Liver (tissue), 9 donors: ENCODE measurements around the gene ANK3. TPM values are rescaled to one million over a fixed set of nuclear protein-coding genes. Genes with fewer than 3 reads are reported as not detected.

ENCODE experiments used
- DNase-seq: peaks from one replicate; pipeline ENCODE4 v3.0.0-alpha.2; 2017; ENCODE audit warnings: low spot score
- H3K27ac ChIP-seq, 2 donors: one replicate each; pipeline ENCODE4 v1.7.0; 2013; ENCODE audit warnings: inconsistent platforms in 2 of 2, low read length in 2 of 2, control low read depth in 1 of 2, low read depth in 1 of 2, mild to moderate bottlenecking in 1 of 2
- H3K27me3 ChIP-seq, 4 donors: one replicate each; pipeline versions ENCODE4 v1.6.1 to v1.7.0; 2013; ENCODE audit warnings: low read length in 3 of 4, inconsistent platforms in 1 of 4, mild to moderate bottlenecking in 1 of 4, moderate library complexity in 1 of 4; ENCODE audit not compliant: control insufficient read depth in 4 of 4, insufficient read depth in 4 of 4
- H3K36me3 ChIP-seq, 4 donors: one replicate each; pipeline versions ENCODE4 v1.6.1 to v1.7.0; 2013; ENCODE audit warnings: low read length in 3 of 4, mild to moderate bottlenecking in 3 of 4, low read depth in 1 of 4, moderate library complexity in 1 of 4; ENCODE audit not compliant: control insufficient read depth in 4 of 4, insufficient read depth in 3 of 4
- H3K4me1 ChIP-seq, 4 donors: one replicate each; pipeline versions ENCODE4 v1.6.1 to v1.7.0; 2013; ENCODE audit warnings: low read length in 3 of 4, mild to moderate bottlenecking in 3 of 4, moderate library complexity in 1 of 4; ENCODE audit not compliant: control insufficient read depth in 4 of 4, insufficient read depth in 4 of 4
- H3K4me3 ChIP-seq, 3 donors: one replicate each; pipeline versions ENCODE4 v1.6.1 to v1.7.0; 2013; ENCODE audit warnings: low read length in 3 of 3, control low read depth in 1 of 3, low read depth in 1 of 3, mild to moderate bottlenecking in 1 of 3
- H3K9ac ChIP-seq, 2 donors: one replicate each; pipeline ENCODE4 v1.7.0; 2013; ENCODE audit warnings: low read length in 2 of 2, mild to moderate bottlenecking in 2 of 2, moderate library complexity in 2 of 2, control low read depth in 1 of 2, low read depth in 1 of 2
- H3K9me3 ChIP-seq, 4 donors: one replicate each; pipeline versions ENCODE4 v1.6.1 to v1.7.0; 2013; ENCODE audit warnings: low read length in 3 of 4; ENCODE audit not compliant: control insufficient read depth in 4 of 4
- ATF3 ChIP-seq: IDR thresholded peaks from 2 replicates; pipeline ENCODE4 v1.6.1; 2016; ENCODE audit warnings: antibody characterized with exemption
- EGR1 ChIP-seq, 2 donors: IDR thresholded peaks; 2 replicates each; pipeline ENCODE4 v1.6.1; 2016 to 2018; ENCODE audit warnings: antibody characterized with exemption in 2 of 2, low read depth in 2 of 2
- FOXA1 ChIP-seq: IDR thresholded peaks from 2 replicates; pipeline ENCODE4 v1.6.1; 2016; ENCODE audit warnings: antibody characterized with exemption
- FOXA2 ChIP-seq: IDR thresholded peaks from 2 replicates; pipeline ENCODE4 v1.6.1; 2016; ENCODE audit warnings: antibody characterized with exemption
- GABPA ChIP-seq, 2 donors: IDR thresholded peaks in 1 of 2; conservative IDR thresholded peaks in 1 of 2; 2 replicates each; pipeline ENCODE4 v1.6.1; 2016; ENCODE audit warnings: antibody characterized with exemption in 2 of 2, mild to moderate bottlenecking in 1 of 2, moderate library complexity in 1 of 2
- HNF4A ChIP-seq, 2 donors: conservative IDR thresholded peaks; 2 replicates each; pipeline ENCODE4 v1.6.1; 2016; ENCODE audit warnings: antibody characterized with exemption in 2 of 2, mild to moderate bottlenecking in 2 of 2
- JUND ChIP-seq, 2 donors: IDR thresholded peaks; 2 replicates each; pipeline ENCODE4 v1.6.1; 2016; ENCODE audit warnings: antibody characterized with exemption in 2 of 2
- NR2F2 ChIP-seq: IDR thresholded peaks from 2 replicates; pipeline ENCODE4 v1.6.1; 2016; ENCODE audit warnings: antibody characterized with exemption
- RAD21 ChIP-seq, 2 donors: IDR thresholded peaks; 2 replicates each; pipeline ENCODE4 v1.6.1; 2016; ENCODE audit warnings: antibody characterized with exemption in 2 of 2, mild to moderate bottlenecking in 2 of 2
- SP1 ChIP-seq: IDR thresholded peaks from 2 replicates; pipeline ENCODE4 v1.6.1; 2018; ENCODE audit warnings: antibody characterized with exemption, mild to moderate bottlenecking
- TAF1 ChIP-seq: conservative IDR thresholded peaks from 2 replicates; pipeline ENCODE4 v1.6.1; 2016; ENCODE audit warnings: antibody characterized with exemption, mild to moderate bottlenecking
- YY1 ChIP-seq: IDR thresholded peaks from 2 replicates; pipeline ENCODE4 v1.6.1; 2016; ENCODE audit warnings: antibody characterized with exemption, mild to moderate bottlenecking
- ZBTB33 ChIP-seq: IDR thresholded peaks from 2 replicates; pipeline ENCODE4 v1.6.1; 2016; ENCODE audit warnings: antibody characterized with exemption
- WGBS: extraction: QIAGEN DNeasy Blood & Tissue Kit; methylation state at CpG from one replicate; pipeline ENCODE4 v1.1.7; 2013; 5-methylcytosine and 5-hydroxymethylcytosine counted together
- polyA plus RNA-seq, 2 donors: library from polyadenylated mRNA; stranded (reverse) in 1 of 2; unstranded in 1 of 2; fragments of 200-250 nt in 1 of 2; fragments of >200 nt in 1 of 2; fragmentation: Nextera tagmentation in 1 of 2; extraction: Ambion mirVana in 1 of 2; gene quantifications; one replicate each; pipeline versions ENCODE4 v1.2.1 to v1.2.3, GENCODE V29; 2013 to 2015
- total RNA-seq, 2 donors: library from RNA; depleted of rRNA; stranded (reverse); fragments of >200 nt; gene quantifications; one replicate each; pipeline ENCODE4 v1.2.3, GENCODE V29; 2014
- TF ChIP-seq, protein P1 (sequence below): IDR thresholded peaks from 2 replicates; pipeline ENCODE4 v1.6.1; 2016; ENCODE audit warnings: antibody characterized with exemption, mild to moderate bottlenecking
- TF ChIP-seq, protein P2 (sequence below): fragments of 150-350 bp; IDR thresholded peaks from 2 replicates; pipeline ENCODE4 v1.5.1; 2017; ENCODE audit warnings: improper control_type of control experiment, low read depth, low read length; ENCODE audit not compliant: missing input control
- donor health status: healthy.
- donor health status: healthy.
- donor health status: healthy.
- donor health status: healthy.
- donor health status: healthy.

Gene ANK3
- total and polyA plus RNA-seq, 4 donors: 5.7 to 30.0 (median 9.7) TPM

DNA sequence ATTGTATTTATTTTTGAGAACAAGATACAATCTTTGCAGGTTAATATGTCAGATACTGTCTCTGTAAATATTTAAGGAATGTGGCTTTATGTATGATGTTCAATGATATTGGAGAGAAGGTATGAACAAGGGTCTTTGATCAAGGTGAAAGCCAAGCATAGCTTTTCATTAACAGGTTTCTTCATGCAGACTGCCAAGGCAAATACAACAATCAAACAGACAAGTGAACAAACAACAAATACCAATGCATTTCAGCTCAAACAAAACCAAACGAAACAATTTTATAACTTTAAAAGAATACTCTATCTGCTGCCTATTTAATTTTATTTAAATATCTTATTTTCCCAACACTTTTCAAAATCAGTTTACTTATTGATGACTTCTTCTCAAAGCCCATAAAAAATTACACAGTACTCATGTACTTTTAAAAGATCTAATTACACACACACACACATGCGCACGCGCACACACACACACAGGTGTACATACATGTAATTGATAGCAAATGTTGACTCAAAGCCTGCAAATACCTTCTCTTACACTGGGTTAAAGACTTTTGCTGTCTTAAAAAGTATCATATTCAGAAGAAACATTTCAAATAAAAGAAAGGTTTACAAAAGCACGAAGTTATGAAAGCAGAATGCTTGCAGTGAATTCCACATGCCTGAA lies 282.2 kb downstream of the ANK3 start:
- Histone ChIP-seq H3K4me1 (peaks cover 0 to 16% (median 10%) of the 10 kb centered on the region in 4 donors), H3K9ac (no peak overlapping the region), H3K36me3 (no peaks in the 10 kb centered on the region), H3K9me3 (no peaks in the 10 kb centered on the region), H3K27me3 (no peaks in the 10 kb centered on the region), H3K4me3 (peak overlapping the region in 1 of 3 donors; percentile 26), H3K27ac (no peak overlapping the region)
- TF ChIP-seq FOXA2 (no peak), SP1 (no peak), YY1 (no peak), GABPA (IDR thresholded peaks at IDR 0.05 in 1 of 2, conservative IDR thresholded peaks at IDR 0.05 in 1 of 2) (no peak), HNF4A (conservative IDR thresholded peaks at IDR 0.05) (no peak), ZBTB33 (no peak), NR2F2 (no peak), ATF3 (no peak), FOXA1 (no peak), EGR1 (IDR thresholded peaks at IDR 0.05; ENCODE audit: low read depth in 2 of 2) (no peak), JUND (IDR thresholded peaks at IDR 0.05) (no peak), TAF1 (no peak), RAD21 (IDR thresholded peaks at IDR 0.05) (no peak)
- TF ChIP-seq, protein P1, sequence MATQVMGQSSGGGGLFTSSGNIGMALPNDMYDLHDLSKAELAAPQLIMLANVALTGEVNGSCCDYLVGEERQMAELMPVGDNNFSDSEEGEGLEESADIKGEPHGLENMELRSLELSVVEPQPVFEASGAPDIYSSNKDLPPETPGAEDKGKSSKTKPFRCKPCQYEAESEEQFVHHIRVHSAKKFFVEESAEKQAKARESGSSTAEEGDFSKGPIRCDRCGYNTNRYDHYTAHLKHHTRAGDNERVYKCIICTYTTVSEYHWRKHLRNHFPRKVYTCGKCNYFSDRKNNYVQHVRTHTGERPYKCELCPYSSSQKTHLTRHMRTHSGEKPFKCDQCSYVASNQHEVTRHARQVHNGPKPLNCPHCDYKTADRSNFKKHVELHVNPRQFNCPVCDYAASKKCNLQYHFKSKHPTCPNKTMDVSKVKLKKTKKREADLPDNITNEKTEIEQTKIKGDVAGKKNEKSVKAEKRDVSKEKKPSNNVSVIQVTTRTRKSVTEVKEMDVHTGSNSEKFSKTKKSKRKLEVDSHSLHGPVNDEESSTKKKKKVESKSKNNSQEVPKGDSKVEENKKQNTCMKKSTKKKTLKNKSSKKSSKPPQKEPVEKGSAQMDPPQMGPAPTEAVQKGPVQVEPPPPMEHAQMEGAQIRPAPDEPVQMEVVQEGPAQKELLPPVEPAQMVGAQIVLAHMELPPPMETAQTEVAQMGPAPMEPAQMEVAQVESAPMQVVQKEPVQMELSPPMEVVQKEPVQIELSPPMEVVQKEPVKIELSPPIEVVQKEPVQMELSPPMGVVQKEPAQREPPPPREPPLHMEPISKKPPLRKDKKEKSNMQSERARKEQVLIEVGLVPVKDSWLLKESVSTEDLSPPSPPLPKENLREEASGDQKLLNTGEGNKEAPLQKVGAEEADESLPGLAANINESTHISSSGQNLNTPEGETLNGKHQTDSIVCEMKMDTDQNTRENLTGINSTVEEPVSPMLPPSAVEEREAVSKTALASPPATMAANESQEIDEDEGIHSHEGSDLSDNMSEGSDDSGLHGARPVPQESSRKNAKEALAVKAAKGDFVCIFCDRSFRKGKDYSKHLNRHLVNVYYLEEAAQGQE: no peak
- DNase-seq: no peak
- WGBS: 35% methylated on average over 5 of the region's 5 CpGs

DNA sequence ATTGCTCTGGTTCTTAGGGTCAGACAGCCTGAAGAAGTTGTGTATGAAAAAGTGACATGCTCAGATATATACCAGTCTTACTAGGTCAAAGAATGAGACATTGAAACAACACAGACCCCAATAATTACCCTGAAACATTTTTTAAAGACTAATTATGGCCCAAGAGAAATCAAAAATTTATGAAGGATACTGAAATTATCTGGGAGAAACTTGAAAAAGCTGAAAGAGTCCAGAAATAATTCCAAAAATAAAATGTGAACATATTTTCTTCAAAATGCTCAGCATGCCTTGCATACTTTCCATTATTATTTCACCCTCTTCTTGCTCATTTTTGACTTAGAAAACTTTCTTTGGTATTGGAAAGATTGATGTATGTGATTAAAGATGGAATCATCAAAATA lies 284.4 kb downstream of the ANK3 start:
- no peak for DNase-seq
- no peaks in the 10 kb centered on the region for H3K9me3 ChIP-seq
- H3K27ac ChIP-seq: no peak overlapping the region
- TF ChIP-seq NR2F2 (peak; percentile 93), HNF4A (conservative IDR thresholded peaks at IDR 0.05) (no peak), SP1 (peak; percentile 9), FOXA2 (no peak), EGR1 (IDR thresholded peaks at IDR 0.05; ENCODE audit: low read depth in 2 of 2) (no peak), FOXA1 (no peak), ZBTB33 (no peak)
- TF ChIP-seq, protein P1: no peak
- TF ChIP-seq, protein P2, sequence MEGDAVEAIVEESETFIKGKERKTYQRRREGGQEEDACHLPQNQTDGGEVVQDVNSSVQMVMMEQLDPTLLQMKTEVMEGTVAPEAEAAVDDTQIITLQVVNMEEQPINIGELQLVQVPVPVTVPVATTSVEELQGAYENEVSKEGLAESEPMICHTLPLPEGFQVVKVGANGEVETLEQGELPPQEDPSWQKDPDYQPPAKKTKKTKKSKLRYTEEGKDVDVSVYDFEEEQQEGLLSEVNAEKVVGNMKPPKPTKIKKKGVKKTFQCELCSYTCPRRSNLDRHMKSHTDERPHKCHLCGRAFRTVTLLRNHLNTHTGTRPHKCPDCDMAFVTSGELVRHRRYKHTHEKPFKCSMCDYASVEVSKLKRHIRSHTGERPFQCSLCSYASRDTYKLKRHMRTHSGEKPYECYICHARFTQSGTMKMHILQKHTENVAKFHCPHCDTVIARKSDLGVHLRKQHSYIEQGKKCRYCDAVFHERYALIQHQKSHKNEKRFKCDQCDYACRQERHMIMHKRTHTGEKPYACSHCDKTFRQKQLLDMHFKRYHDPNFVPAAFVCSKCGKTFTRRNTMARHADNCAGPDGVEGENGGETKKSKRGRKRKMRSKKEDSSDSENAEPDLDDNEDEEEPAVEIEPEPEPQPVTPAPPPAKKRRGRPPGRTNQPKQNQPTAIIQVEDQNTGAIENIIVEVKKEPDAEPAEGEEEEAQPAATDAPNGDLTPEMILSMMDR: no peak
- no peak overlapping the region for H3K9ac ChIP-seq
- H3K36me3 ChIP-seq: no peaks in the 10 kb centered on the region
- H3K4me3 ChIP-seq: no peak overlapping the region
- no peaks in the 10 kb centered on the region for H3K27me3 ChIP-seq
- H3K4me1 ChIP-seq: peaks cover 0 to 24% (median 12%) of the 10 kb centered on the region in 4 donors
